SU-DHL-6 (cell line): ENCODE measurements around the gene ABHD17B.

Source experiments
- CTCF ChIP-seq: fragments of 200-600 bp; sonication (generic); IDR thresholded peaks from one replicate; pipeline ENCODE4 v1.5.1; 2017; ENCODE audit warnings: antibody characterized with exemption, mild to moderate bottlenecking, low read length, moderate library complexity; ENCODE audit not compliant: insufficient read depth, poor library complexity, severe bottlenecking
- EZH2phosphoT487 ChIP-seq: fragments of 200-600 bp; sonication (generic), shearing (Covaris generic); conservative IDR thresholded peaks from 2 replicates; pipeline ENCODE4 v1.6.1; 2018; ENCODE audit warnings: mild to moderate bottlenecking, antibody characterized with exemption, low read length, moderate library complexity, mixed read lengths

DNA sequence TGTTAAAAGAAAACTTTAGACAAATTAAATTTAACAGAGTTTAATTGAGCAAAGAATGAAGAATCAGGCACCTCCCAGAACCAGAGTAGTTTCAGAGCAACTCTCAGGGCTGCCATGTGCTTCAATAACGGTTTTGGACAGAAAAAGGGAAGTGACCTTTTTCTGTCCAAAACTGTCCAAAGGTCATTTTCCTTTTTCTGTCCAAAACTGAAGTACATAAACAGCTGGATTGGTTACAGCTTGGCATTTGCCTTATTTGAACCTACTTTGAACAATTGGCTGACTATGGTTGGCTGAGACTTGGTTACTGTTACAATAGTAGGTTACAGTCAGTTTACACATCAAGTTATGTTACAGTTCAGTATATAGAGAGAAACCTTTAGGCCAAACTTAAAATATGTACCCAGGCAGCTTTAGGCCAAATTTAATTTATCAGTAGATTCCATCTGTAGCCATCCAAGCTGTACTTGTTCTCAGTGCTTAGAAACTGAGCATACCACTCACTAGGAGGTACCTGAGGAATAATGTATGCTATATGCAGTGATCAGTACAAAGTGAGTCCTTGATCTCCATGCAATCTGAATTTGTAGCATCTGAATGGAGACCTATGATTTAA, 44.4 kb upstream of the ABHD17B start:
- TF ChIP-seq CTCF: no peak
- TF ChIP-seq EZH2phosphoT487: no peak
